ENCODE measurements around the gene TBC1D32.
"Not testable (repeated sequence)": the region's sequence is repeated elsewhere in the genome, so short reads cannot be mapped to it uniquely, and the experiment has no call there.

TBC1D32 gene

DNA sequence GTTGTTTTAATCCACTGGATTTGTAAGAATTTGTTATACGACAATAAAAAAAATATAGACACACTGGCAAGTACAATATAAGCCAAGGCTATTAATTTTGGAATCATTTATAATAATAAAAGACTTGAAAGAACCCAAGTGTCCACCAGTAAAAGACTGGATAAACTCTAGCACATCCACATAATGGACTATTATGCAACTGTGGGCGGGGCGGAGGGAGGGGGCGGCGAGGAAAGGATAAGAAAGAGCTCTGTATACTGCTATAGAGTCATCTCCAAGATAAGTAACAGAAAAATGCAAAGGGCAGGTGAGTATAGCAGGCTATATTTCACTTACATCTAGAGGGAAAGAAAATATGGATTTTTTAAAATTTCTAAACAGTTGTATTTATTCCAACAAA is 123.3 kb downstream of the TBC1D32 start:
- DNase-seq = no peak

DNA sequence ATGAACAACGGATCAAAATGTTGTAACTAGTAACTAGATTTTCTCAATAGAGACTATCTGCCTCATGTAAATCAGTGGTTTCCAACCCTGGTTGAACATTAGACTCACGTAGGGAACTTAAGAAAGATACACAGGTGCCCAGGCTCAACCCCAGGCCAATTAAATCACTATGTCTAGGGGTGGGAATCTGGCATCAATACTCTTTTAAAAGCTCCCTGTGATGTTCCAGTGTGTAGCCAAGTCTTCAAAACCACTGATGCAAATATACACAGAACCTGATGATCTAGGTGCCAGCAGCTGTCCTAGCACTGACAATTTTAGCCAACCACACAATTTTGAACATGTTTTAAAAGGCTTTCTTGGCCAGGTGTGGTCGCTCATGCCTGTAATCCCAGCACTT is 128.7 kb downstream of the TBC1D32 start:
- no peak for DNase-seq

DNA sequence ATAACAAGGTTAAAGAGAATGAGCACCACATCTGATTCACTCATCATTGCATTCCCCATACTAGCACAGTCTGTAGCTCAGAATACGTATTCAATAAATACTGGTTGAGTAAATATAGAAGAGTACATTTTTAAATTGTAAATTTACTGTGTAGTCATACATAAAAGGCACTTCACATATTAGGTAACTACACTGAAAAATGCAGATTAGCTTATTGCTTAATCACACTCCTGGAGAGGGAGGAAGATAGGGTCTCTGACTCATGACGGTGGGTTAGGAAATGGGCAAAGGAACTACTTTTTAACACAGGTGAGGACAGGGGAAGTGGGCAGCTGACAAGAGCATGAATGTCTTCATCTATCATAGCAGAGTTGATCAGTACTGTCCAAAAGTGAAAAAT is 133.2 kb downstream of the TBC1D32 start:
- DNase-seq = no peak

DNA sequence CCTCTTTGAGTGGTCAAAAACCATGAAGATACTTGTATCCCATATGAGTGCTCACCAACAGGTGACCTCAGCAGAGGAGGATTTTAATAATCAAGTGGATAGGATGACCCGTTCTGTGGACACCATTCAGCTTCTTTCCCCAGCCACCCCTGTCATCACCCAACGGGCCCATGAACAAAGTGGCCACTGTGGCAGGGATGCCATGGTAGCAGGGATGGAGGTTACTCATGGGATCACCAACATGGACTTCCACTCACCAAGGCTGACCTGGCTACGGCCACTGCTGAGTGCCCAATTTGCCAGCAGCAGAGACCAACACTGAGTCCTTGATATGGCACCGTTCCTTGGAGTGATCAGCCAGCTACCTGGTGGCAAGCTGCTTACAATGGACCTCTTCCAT is 138.2 kb downstream of the TBC1D32 start:
- DNase-seq = not testable (repeated sequence)

DNA sequence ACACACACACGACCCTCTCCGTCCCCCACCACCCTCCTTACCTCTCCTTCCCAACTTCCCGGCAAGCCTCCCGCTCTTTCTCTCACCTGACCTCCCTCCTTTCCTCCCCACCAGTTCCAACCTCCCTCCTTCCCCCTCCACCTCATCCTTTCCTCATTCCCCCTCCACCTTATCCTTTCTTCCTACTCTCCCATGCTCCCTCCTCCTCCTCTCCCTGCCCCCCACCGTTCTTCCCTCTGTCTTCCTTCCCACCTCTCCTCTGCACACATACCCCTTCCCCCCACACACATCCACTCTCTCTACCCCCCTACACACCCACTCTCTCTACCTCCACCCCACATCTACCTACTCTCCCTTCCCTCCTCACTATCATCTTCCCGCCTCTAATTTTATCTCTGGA is 144.2 kb downstream of the TBC1D32 start:
- DNase-seq = no peak

DNA sequence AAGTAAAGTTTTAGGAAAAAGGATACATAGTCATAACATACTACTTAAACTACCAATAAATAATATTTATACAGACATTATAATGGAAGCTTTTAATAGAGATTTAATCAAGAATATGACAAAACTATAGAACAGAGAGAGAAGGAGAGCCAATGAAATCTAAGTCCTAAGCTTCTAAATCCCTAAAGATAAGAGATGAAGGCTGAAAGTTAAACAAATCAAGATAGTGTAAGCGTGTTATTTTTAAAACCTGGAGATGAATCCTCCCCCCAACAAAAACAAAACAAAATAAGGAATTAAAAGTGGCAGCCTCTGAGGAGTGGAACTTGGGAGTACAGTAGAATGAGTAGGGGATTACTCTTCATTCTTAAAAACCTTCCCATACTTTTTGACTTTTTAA is 145.9 kb downstream of the TBC1D32 start:
- DNase-seq = no peak

DNA sequence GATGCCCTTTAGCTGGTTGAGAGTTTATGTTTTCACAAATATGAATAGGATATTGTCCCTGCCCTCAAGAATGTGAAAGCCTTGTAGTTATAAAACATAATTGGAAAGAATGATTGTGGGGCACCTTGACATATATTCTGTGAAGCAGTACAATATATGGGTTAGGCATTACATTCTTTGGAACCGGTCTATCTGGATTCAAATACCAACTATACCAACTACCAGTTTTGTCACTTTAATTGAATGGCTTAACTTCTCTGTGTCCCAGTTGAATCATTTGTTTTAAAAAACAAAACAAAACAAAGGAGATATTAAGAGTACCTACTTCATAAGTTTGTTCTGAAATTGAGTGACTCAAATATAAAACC is 146.5 kb downstream of the TBC1D32 start:
- no peak for DNase-seq

DNA sequence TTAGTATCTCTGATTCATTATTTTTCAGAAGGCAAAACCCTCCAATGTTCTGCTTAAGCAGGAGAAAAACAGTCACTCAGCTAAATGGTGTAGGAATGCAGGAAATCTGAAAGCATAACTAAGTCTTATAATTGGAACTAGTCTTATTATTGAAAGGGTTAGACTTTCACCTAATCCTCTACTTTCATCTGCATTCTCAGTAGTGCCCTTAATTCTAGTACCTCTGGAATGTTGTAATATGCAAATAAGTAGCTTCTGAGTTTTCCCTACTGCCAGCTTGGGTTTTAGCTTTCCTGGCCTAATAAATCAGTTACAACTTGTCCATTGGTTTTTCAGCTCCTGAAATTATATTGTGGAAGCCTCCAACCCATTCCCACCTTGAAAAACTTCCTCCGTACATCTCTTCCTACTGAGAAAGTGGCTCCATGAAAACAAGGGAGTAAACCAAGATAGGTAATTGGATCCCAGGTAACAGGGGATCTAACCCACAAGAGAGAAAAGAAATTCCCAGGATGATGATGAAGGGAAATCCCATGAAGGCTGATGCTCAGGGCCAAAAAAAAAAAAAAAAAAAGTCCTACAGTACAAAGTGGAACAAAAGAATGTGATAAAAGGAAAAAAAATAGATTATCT is 147.0 kb downstream of the TBC1D32 start:
- DNase-seq = no peak

DNA sequence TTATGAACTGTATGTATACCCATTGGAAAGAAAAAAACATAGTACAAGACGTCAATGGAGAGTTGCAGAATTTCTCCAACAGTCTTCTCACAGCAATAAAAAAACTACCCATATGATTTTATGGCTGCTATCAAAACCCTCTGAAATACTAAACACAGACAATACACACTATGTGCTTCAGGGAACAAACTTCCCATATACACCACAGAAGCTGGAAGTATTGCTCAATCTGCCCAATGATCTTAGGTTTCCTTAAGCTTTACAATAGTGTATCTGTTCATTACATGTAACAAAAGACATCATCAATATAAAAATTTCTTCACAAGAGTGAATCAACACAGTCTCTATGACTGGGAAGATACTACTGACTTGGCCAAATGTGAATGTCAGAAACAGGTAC is 150.5 kb downstream of the TBC1D32 start:
- DNase-seq = no peak

DNA sequence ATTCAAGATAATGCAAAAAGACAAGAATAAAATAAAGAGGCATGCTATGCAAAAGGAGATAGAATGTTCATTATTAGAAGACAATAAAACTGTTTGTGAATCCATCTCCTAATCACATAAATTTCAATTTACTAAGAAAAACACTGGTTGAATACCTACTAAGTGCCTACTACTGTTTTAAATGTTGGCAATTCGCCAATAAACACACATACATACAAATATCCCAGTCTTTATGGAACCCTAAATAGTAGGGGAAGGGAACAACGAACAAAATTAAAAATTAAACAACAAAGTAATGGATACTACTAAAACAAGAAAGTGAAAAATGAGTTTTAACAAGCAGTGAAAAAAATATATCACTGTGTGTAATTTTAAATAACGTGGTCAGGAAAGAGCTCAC is 158.5 kb downstream of the TBC1D32 start:
- no peak for DNase-seq

DNA sequence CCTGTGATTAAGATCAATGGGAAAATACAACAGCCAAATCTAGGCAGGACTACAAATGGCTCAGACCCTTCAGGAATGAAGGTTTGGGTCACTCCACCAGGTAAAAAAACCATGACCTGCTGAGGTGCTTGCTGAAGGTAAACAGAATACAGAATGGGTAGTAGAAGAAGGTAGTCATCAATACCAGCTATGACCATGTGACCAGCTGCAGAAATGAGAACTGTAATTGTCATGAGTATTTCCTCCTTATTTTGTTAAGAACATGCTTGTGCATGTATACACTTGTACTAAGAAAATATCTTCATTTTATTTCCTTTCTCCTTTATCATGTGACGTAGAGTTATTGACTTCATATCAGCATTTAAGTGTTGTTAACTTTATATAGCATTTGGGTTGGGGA is 161.8 kb downstream of the TBC1D32 start:
- not testable (repeated sequence) for DNase-seq

DNA sequence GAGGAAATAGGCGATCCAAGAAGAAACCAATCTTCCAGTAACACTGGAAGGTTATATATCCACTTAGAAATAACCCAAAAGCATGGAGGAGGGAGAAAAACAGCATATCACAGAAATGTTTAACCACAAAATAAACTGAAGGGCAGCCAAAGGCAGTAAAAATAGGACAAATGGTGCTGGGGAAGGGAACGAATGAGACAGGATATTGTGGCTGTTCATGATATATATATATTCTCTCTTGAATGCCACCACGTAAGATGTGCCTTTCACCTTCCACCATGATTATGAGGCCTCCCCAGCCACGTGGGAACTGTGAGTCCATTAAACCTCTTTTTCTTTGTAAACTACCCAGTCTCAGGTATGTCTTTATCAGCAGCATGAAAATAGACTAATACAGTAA is 162.4 kb downstream of the TBC1D32 start:
- no peak for DNase-seq

DNA sequence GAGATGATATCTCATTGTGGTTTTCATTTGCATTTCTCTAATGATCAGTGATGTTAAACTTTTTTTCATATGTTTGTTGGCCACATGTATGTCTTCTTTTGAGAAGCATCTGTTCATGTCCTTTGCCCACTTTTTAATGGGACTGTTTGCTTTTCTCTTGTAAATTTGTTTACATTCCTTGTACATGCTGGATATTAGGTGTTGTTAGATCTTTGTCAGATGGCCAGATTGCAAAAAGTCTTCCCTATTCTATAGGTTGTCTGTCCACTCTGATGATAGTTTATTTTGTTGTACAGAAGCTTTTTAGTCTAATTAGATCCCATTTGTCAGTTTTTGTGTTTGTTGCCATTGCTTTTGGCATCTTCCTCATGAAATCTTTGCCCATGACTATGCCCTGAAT is 172.4 kb downstream of the TBC1D32 start:
- DNase-seq = no peak

DNA sequence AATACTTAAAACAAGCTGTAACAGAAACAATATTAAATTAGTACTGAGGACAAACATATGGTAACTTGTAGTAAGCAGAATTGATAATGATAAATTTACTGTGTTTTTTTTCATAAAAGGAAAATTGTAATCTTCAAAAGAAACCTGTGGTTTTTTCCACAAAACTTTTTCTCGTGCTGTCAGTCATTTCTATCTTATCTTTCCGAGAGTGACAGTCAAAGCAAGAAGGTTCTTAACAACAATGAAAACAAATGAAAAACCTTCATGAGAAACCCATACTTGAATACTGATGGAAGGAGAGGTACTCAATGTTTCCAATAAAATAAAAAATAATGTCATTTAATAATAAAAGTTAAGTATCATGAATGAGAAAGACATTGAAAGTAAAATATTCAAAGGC is 174.0 kb downstream of the TBC1D32 start:
- no peak for DNase-seq

DNA sequence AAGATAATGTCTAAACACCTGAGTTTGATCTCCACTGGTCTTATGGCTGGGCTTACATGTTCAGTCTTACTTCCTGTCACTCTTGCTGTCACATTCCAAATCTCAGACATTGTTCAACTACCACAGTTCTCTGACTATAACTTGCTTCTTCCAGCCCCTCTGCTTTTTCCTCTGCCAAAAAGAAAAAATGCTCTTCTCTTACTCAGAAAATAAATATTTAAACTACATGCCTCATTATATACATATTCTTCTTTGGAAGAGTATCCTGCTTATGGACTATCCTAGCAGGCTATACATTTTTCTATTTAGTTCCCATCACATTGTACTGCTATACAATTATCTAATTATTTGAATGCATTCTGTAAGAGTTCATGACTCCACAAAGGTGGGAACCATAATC is 175.4 kb downstream of the TBC1D32 start:
- DNase-seq = no peak

DNA sequence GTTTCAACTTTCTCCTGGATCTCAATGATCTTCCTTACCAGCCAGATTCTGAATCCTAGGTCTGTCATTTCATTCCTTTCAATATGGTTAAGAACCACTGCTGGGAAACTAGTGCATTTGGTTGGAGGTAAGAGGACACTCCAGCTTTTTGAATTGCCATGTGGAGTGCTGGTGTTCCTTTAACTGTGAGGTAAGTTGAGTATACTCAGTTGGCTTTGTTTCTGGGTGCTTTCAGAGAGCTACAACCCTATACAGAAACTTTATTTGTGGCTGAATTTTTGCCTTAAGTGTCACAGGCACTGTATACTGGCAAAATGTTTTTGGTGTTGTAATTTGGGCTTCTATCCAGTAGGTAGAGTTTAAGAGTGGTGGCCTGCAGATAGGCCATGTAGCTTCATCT is 175.8 kb downstream of the TBC1D32 start:
- no peak for DNase-seq

DNA sequence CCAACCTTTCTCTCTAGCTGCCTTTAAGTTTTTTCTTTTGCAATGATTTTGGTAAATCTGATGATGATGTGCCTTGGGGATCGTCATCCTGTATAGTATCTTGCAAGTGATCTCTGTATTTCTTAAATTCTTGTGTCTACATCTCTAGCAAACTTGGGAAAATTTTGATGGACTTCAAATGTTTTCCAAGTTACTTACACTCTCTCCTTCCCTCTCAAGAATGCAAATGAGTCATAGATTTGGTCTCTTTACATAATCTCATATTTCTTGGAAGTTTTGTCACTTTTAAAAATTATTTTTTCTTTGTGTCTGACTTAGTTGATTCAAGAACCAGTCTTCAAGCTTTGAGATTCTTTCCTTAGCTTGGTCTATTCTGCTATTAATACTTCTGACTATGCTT is 176.4 kb downstream of the TBC1D32 start:
- DNase-seq = no peak

DNA sequence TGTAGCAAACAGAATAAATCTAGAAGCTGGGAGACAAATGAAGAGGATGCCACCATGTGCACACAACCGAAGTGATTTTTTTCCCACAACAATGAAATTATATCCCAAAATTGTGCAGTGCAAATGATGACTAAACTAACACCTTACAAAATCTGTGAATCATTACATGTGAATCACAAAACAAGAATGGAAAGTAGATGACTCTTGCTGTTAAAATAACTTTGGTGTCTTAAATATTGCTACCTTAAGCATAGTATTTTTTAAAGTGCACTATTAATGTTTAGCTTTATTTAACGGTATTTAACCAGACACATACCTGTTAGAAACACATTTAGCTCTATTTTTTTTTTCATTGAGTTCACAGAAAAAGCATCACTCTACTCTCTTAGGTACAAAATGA is 190.8 kb downstream of the TBC1D32 start:
- no peak for DNase-seq

DNA sequence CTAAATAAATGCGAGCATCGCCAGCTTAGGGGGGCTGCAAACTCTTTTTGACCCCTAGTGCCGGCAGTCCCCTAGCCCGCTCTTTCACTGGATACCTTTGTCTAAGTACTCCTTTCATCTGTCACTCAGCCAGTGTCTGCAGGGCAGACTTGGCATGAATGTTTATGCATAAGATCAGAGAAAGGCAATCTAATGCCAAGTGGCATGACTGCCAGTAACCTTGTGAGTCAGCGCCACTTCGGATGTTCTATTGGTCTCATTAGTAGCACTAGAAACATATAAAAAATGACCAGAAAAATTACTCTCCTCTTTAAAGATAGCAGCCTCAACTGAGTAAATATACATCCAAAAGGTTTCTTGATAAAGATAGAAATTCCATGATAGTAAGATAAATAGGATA is 192.2 kb downstream of the TBC1D32 start:
- DNase-seq = no peak

DNA sequence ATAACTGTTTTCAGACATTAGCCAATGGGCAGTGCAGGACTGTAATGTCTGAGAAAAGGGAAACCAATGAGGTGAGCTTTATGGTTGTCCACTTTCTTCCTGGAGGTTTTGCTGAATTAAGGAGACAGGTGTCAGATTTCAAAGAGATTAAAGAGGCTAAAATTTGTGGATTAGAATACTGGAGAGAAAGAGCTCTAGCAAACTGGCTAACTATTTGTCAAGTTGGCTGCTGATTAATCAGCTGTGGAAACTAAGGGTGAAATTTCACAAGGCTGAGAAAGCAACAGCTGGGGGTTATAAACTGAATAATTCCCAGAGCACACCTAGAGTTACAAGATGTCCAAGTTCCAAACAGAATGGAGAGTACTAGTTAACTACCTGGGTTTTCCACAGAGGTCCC is 198.9 kb downstream of the TBC1D32 start:
- DNase-seq = no peak

DNA sequence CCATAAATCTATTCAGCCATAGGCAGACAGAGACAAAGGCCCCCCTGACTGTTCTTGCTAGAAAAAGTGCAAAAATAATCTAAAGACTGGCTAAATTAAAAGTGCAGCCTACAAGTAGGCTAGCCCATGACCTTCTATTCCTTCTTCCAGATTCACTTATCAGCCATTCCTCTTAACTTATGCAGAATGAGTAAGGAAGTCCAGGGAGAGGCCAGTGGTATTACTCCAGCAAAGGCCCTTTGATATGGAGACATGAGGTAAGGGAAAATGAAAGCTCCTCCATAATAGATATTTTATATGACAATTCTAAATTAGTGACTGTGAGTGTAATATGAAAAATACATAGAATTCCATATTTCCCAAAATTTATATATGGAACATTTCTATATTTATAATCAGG is 199.4 kb downstream of the TBC1D32 start:
- no peak for DNase-seq

DNA sequence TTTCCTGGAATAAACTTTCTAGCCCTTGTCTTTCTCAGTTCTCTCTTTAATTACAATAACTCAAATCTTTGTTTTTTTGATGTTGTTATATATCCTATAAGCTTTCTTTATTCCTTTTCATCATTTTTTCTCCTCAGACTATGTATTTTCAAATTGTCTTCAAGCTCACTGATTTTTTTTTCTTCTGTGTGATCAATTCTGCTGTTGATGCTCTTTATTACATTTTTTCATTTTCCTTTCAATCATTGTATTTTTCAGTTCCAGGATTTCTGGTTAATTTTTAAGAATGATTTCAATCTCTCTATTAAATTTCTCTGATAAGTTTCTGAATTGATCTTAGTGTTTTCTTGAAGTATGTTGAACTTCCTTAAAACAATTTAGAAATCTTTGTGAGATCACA is 209.7 kb downstream of the TBC1D32 start:
- DNase-seq = no peak

DNA sequence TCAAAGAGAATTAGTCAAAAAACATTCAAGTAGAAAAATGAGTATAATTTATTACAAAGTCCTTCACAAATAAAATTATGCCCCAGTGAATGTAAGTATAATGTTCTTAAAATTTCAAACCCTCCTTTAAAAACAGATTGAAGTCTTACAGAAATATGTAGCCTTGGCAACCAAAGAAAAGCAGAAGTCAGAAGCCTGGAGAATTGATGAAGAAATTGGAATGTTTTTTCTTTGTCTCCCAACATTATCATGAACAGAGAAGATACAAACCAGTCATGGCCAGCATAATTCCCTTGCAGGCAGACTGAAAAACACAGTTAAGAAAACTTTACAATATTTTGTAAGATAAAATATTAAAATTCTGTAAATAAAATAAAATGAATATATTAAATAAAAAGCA is 221.9 kb downstream of the TBC1D32 start:
- DNase-seq = no peak

DNA sequence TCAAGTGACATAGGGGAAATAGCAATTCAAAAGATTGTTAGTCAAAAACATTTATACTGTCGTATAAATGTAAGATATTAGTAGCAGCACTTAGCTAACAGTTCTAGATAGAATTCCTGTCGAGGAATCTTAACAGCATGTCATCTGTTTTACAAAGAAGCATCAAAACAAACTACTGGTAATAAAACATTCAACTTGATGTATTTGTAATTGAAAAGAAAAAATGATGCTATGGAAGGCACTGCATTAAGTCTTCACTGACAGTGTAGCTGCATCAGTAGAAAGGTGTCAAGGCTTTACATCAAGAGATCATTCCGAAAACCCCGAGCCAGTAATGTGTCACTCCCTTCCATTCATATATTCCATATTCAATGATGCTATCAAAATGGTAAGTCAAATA is 223.5 kb downstream of the TBC1D32 start:
- DNase-seq = no peak

DNA sequence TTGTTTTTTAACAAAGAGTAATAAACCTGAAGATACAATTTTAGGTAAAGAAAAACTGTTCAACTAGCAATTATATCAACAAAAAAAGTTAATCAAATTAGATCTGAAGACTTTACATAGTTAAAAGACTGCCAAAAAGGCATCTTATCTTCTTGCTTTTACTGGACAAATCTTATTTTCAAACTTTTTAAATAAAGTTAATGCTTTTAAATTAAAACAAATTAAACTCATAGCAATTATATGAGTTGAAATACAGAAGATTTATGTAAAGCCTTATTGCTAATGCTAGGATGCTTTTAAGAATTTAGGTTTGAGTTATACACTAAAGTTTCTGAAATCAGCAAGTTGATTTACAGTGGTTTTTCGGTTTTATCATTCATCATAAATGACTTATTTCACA is 227.3 kb downstream of the TBC1D32 start:
- no peak for DNase-seq

DNA sequence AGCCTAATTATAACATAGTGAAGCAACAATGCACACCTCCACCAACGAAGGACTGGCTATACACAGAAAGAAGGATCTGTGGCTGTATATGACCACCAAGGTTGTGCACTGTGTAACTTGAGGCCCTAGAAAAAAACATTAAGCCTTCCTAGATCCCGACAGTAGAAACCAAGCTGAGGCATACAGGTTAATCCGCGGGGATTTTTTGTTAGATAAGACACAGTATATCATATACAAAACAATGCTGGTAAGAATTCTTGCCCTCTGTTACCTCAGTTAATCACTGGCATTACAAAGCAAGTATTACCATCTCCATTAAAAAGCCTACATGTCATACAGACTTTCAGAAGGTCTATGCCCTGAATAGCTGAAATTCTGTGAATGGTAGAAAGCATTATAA is 228.8 kb downstream of the TBC1D32 start:
- DNase-seq = no peak

Measured in NCI-H1694 (cell line).